CD4-positive, CD25-positive, alpha-beta regulatory T cell (primary cell): ENCODE results near the gene RPRD1A. TPM values are rescaled to one million over a fixed set of nuclear protein-coding genes. Genes with fewer than 3 reads are reported as not detected.
A peak's percentile ranks its signal among the peaks of the same experiment; 100 is the strongest.

Experiments used
- ATAC-seq, 2 donors: fragments of 150-1000 bp; cut with Tn5 transposase; one replicate each; pipeline ENCODE4 v1.10.0; 2021; ENCODE audit warnings: low read depth in 2 of 2, moderate number of reproducible peaks in 2 of 2, moderate library complexity in 1 of 2
- DNase-seq, 3 donors: peaks; one replicate each; pipeline versions ENCODE4 v3.0.0 to v3.0.0-alpha.2; 2012 to 2022; ENCODE audit warnings: mixed read lengths in 1 of 3
- H3K27ac ChIP-seq: one replicate; pipeline ENCODE4 v1.7.0; 2013; ENCODE audit warnings: mild to moderate bottlenecking, low read length; ENCODE audit not compliant: insufficient read depth, poor library complexity, severe bottlenecking
- H3K27me3 ChIP-seq: one replicate; pipeline ENCODE4 v1.7.0; 2013; ENCODE audit warnings: low read length; ENCODE audit not compliant: control insufficient read depth, insufficient read depth
- H3K36me3 ChIP-seq: one replicate; pipeline ENCODE4 v1.7.0; 2013; ENCODE audit warnings: mild to moderate bottlenecking, low read length, moderate library complexity; ENCODE audit not compliant: control insufficient read depth, insufficient read depth
- H3K4me1 ChIP-seq: 2 replicates; pipeline ENCODE4 v1.7.0; 2013; ENCODE audit warnings: mild to moderate bottlenecking, low read length; ENCODE audit not compliant: insufficient read depth, control insufficient read depth, poor library complexity, severe bottlenecking
- H3K4me3 ChIP-seq: one replicate; pipeline ENCODE4 v1.7.0; 2013; ENCODE audit warnings: low read depth, mild to moderate bottlenecking, low read length, moderate library complexity
- H3K9me3 ChIP-seq, 2 experiments: 1 replicate in 1 of 2; 2 replicates in 1 of 2; pipeline ENCODE4 v1.7.0; 2013; ENCODE audit warnings: low read length in 2 of 2, mild to moderate bottlenecking in 1 of 2, moderate library complexity in 1 of 2; ENCODE audit not compliant: control insufficient read depth in 2 of 2
- H3K27ac Mint-ChIP-seq, 3 donors: one replicate each; pipeline ENCODE4 v1.8.0; 2020 to 2022; ENCODE audit warnings: mild to moderate bottlenecking in 3 of 3, mixed read lengths in 3 of 3, moderate library complexity in 2 of 3
- H3K27me3 Mint-ChIP-seq: one replicate; pipeline ENCODE4 v1.8.0; 2022; ENCODE audit warnings: mild to moderate bottlenecking, mixed read lengths
- H3K36me3 Mint-ChIP-seq: one replicate; pipeline ENCODE4 v1.8.0; 2020; ENCODE audit warnings: mixed read lengths
- H3K4me1 Mint-ChIP-seq, 4 donors: one replicate each; pipeline ENCODE4 v1.8.0; 2020 to 2022; ENCODE audit warnings: mixed read lengths in 4 of 4, mild to moderate bottlenecking in 1 of 4
- H3K4me3 Mint-ChIP-seq, 4 donors: one replicate each; pipeline ENCODE4 v1.8.0; 2020 to 2022; ENCODE audit warnings: mild to moderate bottlenecking in 4 of 4, mixed read lengths in 4 of 4, moderate library complexity in 3 of 4
- H3K9me3 Mint-ChIP-seq, 7 donors: one replicate each; pipeline ENCODE4 v1.8.0; 2020 to 2022; ENCODE audit warnings: mixed read lengths in 7 of 7, mild to moderate bottlenecking in 3 of 7, moderate library complexity in 2 of 7
- polyA plus RNA-seq, 4 donors: library from polyadenylated mRNA; unstranded; fragments of 300-500 nt; fragmentation: Illumina TruSeq; gene quantifications; one replicate each; pipeline ENCODE4 v1.2.3, GENCODE V29; 2021
- total RNA-seq: library from RNA; stranded (reverse); gene quantifications from one replicate; pipeline ENCODE4 v1.2.3, GENCODE V29; 2022

RPRD1A gene
- total and polyA plus RNA-seq, 5 donors from 2014 or later, result 8.2 to 20.3 (median 10.5) TPM

DNA sequence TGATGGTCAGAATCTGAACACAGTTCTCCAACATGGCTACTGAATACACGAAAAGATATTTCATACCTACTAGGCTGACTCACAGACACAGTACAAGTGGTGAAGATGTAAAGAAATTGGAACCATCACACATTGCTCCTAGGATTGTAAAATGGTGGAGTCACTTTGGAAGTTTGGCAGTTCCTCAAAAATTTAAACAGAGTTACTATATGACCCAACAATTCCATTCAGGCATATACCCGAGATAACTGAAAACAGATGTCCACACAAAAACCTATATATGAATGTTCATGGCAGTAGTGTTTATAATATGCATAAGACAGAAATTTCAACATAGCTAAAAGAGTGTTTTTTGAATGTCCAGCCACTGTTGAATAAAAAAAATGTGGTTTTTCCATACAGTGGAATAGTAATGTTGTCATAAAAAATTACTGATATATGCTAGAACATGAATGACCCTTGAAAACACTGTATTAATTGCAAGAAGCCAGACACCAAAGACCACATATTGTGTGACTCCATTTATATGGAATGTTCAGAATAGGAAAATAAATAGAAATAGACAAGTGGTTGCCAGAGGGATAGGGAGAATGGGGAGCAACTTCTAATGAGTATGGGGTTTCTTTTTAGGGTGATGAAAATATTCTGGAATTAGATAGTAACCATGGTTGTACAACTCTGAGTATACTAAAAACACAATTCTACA lies 84.8 kb downstream of the RPRD1A start:
- no peaks in the 10 kb centered on the region for H3K9me3 ChIP-seq
- no peak overlapping the region for H3K4me3 ChIP-seq
- H3K4me1 ChIP-seq, result no peaks in the 10 kb centered on the region
- Mint-ChIP-seq H3K9me3 (peaks cover 0 to 3% (median 0%) of the 10 kb centered on the region in 7 donors), H3K27me3 (no peaks in the 10 kb centered on the region), H3K4me1 (peaks cover 0 to 5% (median 2%) of the 10 kb centered on the region in 4 donors), H3K4me3 (no peak overlapping the region), H3K36me3 (peaks cover 56% of the 10 kb centered on the region), H3K27ac (peak overlapping the region in 1 of 3 donors; percentile 8)
- no peaks in the 10 kb centered on the region for H3K27me3 ChIP-seq
- H3K36me3 ChIP-seq, result peaks cover 47% of the 10 kb centered on the region
- H3K27ac ChIP-seq, result no peak overlapping the region
- DNase-seq, result no peak
- no peak for ATAC-seq

DNA sequence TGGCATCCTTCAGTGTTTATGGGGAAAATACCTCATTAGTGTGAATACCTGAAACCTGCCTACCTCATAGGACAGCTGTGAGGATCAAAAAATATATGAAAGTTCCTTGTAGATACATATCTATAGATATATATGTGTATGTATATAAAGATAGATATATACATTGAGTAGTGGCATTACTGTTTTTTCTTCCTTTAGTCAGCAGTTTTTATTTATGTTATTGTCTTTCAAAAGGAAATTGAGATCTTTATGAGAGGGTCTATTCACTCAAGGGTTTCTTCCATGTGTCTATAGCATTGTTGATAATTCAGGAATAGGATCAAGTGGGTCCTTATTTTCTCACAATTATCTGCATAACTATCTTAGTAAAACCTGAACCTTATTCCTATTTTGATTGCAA lies 88.2 kb downstream of the RPRD1A start:
- peaks cover 0 to 3% (median 0%) of the 10 kb centered on the region in 7 donors for H3K9me3 Mint-ChIP-seq
- H3K36me3 Mint-ChIP-seq, result peaks cover 62% of the 10 kb centered on the region

DNA sequence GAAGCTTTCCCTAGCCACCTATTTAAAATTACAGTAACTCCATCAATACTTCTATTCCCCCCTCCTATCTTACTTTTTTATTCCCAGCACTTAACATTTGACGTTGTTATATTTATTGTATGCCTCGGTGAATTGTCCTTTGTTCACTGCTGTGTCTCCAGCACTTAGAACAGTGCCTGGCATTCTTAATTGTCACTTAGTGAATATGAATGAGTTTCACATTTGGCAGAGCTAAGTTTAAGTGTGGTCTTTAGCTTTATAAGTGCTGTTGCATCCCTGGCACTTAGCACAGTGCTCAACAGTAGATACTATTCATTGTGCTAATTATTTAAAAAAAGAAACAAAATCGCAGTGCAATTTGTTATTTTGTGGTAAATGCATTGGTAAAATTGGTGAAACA lies 93.2 kb downstream of the RPRD1A start:
- Mint-ChIP-seq H3K4me1 (peaks cover 28 to 57% (median 42%) of the 10 kb centered on the region in 4 donors), H3K27me3 (no peaks in the 10 kb centered on the region), H3K36me3 (peaks cover 35% of the 10 kb centered on the region), H3K27ac (peak overlapping the region; percentile 15 to 95 (median 94)), H3K9me3 (peaks cover 0 to 1% (median 0%) of the 10 kb centered on the region in 7 donors), H3K4me3 (peak overlapping the region; percentile 94 to 96 (median 96))
- H3K36me3 ChIP-seq, result peaks cover 41% of the 10 kb centered on the region
- no peaks in the 10 kb centered on the region for H3K9me3 ChIP-seq
- H3K27ac ChIP-seq, result no peak overlapping the region
- DNase-seq, result no peak
- H3K4me1 ChIP-seq, result peaks cover 30% of the 10 kb centered on the region
- H3K27me3 ChIP-seq, result no peaks in the 10 kb centered on the region
- H3K4me3 ChIP-seq, result peak overlapping the region; percentile 17
- ATAC-seq, result no peak

More for the DNA sequence above, 88.2 kb downstream of the RPRD1A start:
- Histone ChIP-seq H3K9me3 (no peaks in the 10 kb centered on the region), H3K4me3 (no peak overlapping the region), H3K27ac (no peak overlapping the region), H3K36me3 (peaks cover 69% of the 10 kb centered on the region), H3K4me1 (peaks cover 2% of the 10 kb centered on the region), H3K27me3 (no peaks in the 10 kb centered on the region)
- no peak for ATAC-seq
- Mint-ChIP-seq H3K4me1 (peaks cover 3 to 20% (median 15%) of the 10 kb centered on the region in 4 donors), H3K27me3 (no peaks in the 10 kb centered on the region), H3K27ac (no peak overlapping the region), H3K4me3 (no peak overlapping the region)
- DNase-seq, result no peak

DNA sequence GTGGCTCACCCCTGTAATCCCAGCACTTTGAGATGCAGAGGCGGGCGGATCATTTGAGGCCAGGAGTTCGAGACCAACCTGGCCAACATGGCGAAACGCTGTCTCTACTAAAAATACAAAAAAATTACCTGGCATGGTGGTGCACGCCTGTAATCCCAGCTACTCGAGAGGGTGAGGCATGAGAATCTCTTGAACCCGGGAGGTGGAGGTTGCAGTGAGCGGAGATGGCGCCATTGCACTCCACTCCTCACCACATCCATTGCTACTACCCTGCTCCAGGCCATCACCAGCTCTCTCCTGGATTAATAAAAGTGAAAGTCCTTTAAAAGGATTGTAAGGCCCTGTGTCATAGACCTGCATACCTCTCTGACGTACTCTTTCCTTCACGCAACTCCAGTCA lies 93.7 kb downstream of the RPRD1A start:
- Histone ChIP-seq H3K4me3 (peak overlapping the region; percentile 98), H3K27ac (peak overlapping the region; percentile 86)
- no peak for ATAC-seq

DNA sequence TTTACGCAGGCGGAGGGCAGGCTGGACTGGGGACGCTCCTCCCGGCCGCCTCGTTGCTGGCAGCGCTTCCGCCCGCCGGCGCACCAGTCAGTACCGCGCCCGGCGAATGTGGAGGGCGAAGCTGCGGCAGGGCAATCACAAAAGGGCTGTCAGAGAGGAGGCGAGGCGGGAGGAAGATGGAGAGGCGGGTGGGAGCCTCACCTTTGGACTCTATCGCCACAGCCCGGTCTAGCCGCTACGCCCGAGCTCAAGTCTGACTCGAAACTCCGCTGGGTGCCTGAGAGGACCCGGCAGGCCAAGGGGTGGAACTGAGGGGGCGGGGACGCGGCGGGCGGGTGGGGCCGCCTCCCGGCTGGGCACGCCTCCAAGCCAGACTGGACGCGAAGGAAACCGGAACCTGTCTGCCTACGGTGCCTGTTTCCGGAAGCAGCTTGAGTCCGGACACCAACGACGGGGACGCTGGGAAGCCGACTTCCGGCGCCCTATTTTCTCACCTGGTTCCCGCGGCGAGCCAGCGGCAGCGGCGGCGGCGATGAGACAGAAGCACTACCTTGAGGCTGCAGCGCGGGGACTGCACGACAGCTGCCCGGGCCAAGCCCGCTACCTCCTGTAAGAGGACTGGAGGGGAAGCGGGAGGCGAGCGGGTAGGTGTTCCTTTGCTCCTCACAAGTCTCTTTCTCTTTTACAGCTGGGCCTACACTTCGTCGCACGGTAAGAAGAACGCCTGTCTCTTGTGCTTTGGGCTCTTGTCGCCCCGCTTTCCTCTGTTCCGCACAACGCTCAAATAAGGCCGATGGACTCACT lies 95.0 kb downstream of the RPRD1A start, which contains the start of gene RMP24:
Gene RMP24 (plus strand): TSS at position 483 of the 804 bp plus-strand sequence.
- no peaks in the 10 kb centered on the region for H3K9me3 ChIP-seq
- ATAC-seq (peak; percentile 87 to 88), DNase-seq (peak; percentile 90 to 97 (median 91))
- H3K4me1 ChIP-seq, result peaks cover 30% of the 10 kb centered on the region
- no peaks in the 10 kb centered on the region for H3K27me3 ChIP-seq
- peak within 1 kb of the TSS; percentile 98 for H3K4me3 ChIP-seq
- H3K4me3 Mint-ChIP-seq, result peak within 1 kb of the TSS; percentile 94 to 96 (median 96)
- H3K36me3 Mint-ChIP-seq, result peaks cover 18% of the 10 kb centered on the region
- H3K27ac ChIP-seq, result peak within 1 kb of the TSS; percentile 86
- H3K9me3 Mint-ChIP-seq, result peaks cover 0 to 1% (median 0%) of the 10 kb centered on the region in 7 donors
- peak within 1 kb of the TSS; percentile 94 to 99 (median 95) for H3K27ac Mint-ChIP-seq
- H3K36me3 ChIP-seq, result peaks cover 23% of the 10 kb centered on the region
- no peaks in the 10 kb centered on the region for H3K27me3 Mint-ChIP-seq
- peaks cover 28 to 71% (median 46%) of the 10 kb centered on the region in 4 donors for H3K4me1 Mint-ChIP-seq

More for the DNA sequence above, 93.7 kb downstream of the RPRD1A start:
- Mint-ChIP-seq H3K4me1 (peaks cover 28 to 61% (median 44%) of the 10 kb centered on the region in 4 donors), H3K27ac (peak overlapping the region; percentile 15 to 95 (median 94)), H3K36me3 (peaks cover 30% of the 10 kb centered on the region), H3K9me3 (peaks cover 0 to 1% (median 0%) of the 10 kb centered on the region in 7 donors), H3K27me3 (no peaks in the 10 kb centered on the region), H3K4me3 (peak overlapping the region; percentile 94 to 96 (median 96))
- DNase-seq, result no peak
- Histone ChIP-seq H3K27me3 (no peaks in the 10 kb centered on the region), H3K36me3 (peaks cover 35% of the 10 kb centered on the region), H3K4me1 (peaks cover 30% of the 10 kb centered on the region), H3K9me3 (no peaks in the 10 kb centered on the region)

DNA sequence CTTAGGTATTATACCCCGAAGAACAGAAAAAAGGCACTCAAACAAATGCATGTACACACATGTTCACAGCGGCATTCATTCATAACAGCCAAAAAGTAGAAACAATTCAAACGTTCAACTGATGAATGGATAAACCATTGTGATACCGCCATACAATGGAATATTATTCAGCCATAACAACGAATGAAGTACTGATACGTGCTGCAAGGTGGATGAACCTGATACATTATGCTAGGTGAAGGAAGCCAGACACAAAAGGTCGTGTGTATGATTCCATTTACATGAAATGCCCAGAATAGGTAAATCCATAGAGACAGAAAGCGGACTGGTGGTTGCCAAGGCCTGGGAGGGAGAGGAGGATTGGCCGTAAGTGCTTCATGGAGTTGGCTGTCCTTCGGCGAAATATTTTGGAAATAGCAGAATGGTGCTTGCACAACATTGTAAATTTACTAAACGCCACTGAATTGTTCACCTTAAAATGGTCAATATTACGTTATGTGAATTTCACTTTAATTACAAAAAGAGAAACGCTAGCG lies 95.6 kb downstream of the RPRD1A start:
- peak overlapping the region; percentile 94 to 99 (median 95) for H3K27ac Mint-ChIP-seq
- H3K4me3 ChIP-seq, result peak overlapping the region; percentile 98
- H3K9me3 Mint-ChIP-seq, result peaks cover 0 to 1% (median 0%) of the 10 kb centered on the region in 7 donors
- peaks cover 28 to 73% (median 46%) of the 10 kb centered on the region in 4 donors for H3K4me1 Mint-ChIP-seq
- peaks cover 30% of the 10 kb centered on the region for H3K4me1 ChIP-seq
- DNase-seq (no peak), ATAC-seq (no peak)
- peaks cover 16% of the 10 kb centered on the region for H3K36me3 ChIP-seq
- peaks cover 15% of the 10 kb centered on the region for H3K36me3 Mint-ChIP-seq
- H3K4me3 Mint-ChIP-seq, result peak overlapping the region; percentile 94 to 96 (median 96)
- peak overlapping the region; percentile 86 for H3K27ac ChIP-seq
- H3K27me3 Mint-ChIP-seq, result no peaks in the 10 kb centered on the region
- H3K27me3 ChIP-seq, result no peaks in the 10 kb centered on the region
- no peaks in the 10 kb centered on the region for H3K9me3 ChIP-seq

DNA sequence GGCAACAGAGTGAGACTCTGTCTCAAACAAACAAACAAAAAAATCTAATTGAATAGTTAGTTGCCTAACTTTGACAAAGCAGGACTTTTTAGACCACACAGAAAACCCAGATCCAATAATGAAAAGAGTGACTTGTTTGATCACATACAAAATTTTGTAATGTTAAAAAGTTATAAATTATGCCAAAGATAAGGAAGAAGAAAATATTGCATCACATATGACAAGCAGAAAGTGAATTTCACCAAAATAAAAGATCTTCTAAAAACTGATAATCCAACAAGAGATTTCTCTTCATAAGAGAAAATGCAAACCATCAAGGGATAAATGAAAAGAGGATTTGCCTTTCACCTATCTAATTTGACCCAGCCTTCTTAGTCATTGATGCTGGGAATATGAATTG lies 97.7 kb downstream of the RPRD1A start:
- DNase-seq, result no peak
- Histone ChIP-seq H3K4me1 (peaks cover 30% of the 10 kb centered on the region), H3K9me3 (no peaks in the 10 kb centered on the region), H3K36me3 (no peaks in the 10 kb centered on the region), H3K27ac (peak overlapping the region; percentile 86), H3K27me3 (no peaks in the 10 kb centered on the region), H3K4me3 (peak overlapping the region; percentile 87)
- ATAC-seq, result no peak
- Mint-ChIP-seq H3K4me3 (peak overlapping the region; percentile 49 to 85 (median 64)), H3K27ac (peak overlapping the region; percentile 72 to 95 (median 91)), H3K36me3 (peaks cover 8% of the 10 kb centered on the region), H3K9me3 (peaks cover 0 to 2% (median 0%) of the 10 kb centered on the region in 7 donors), H3K4me1 (peaks cover 28 to 62% (median 34%) of the 10 kb centered on the region in 4 donors), H3K27me3 (no peaks in the 10 kb centered on the region)
